Esophagus squamous epithelium (tissue), 4 donors: ENCODE measurements around the gene PIGT.

Experiments
- POLR2A ChIP-seq, 4 donors: fragments of 450-650 bp; IDR thresholded peaks; one replicate each; pipeline ENCODE4 v1.6.1; 2017; ENCODE audit warnings: antibody characterized with exemption in 4 of 4, mild to moderate bottlenecking in 4 of 4, moderate library complexity in 3 of 4
- TF ChIP-seq, protein P1 (sequence below), 6 experiments: fragments of 450-650 bp in 4 of 6; fragments of 200-600 bp in 2 of 6; sonication (generic) in 2 of 6; IDR thresholded peaks; one replicate each; pipeline ENCODE4 v1.5.1; 2016 to 2019; ENCODE audit warnings: antibody characterized with exemption in 6 of 6, mild to moderate bottlenecking in 4 of 6, moderate library complexity in 4 of 6

DNA sequence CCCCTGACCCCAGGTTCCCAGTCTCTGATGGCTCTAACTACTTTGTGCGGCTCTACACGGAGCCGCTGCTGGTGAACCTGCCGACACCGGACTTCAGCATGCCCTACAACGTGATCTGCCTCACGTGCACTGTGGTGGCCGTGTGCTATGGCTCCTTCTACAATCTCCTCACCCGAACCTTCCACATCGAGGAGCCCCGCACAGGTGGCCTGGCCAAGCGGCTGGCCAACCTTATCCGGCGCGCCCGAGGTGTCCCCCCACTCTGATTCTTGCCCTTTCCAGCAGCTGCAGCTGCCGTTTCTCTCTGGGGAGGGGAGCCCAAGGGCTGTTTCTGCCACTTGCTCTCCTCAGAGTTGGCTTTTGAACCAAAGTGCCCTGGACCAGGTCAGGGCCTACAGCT lies 9.6 kb downstream of the PIGT start:
- TF ChIP-seq, protein P1, sequence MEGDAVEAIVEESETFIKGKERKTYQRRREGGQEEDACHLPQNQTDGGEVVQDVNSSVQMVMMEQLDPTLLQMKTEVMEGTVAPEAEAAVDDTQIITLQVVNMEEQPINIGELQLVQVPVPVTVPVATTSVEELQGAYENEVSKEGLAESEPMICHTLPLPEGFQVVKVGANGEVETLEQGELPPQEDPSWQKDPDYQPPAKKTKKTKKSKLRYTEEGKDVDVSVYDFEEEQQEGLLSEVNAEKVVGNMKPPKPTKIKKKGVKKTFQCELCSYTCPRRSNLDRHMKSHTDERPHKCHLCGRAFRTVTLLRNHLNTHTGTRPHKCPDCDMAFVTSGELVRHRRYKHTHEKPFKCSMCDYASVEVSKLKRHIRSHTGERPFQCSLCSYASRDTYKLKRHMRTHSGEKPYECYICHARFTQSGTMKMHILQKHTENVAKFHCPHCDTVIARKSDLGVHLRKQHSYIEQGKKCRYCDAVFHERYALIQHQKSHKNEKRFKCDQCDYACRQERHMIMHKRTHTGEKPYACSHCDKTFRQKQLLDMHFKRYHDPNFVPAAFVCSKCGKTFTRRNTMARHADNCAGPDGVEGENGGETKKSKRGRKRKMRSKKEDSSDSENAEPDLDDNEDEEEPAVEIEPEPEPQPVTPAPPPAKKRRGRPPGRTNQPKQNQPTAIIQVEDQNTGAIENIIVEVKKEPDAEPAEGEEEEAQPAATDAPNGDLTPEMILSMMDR (IDR thresholded peaks at IDR 0.05): no peak
- no peak for TF ChIP-seq POLR2A (IDR thresholded peaks at IDR 0.05)
